Testis (tissue), 2 donors: Measurements from ENCODE around the gene ARHGEF37.

Experiments used
- CTCF ChIP-seq, 3 experiments: fragments of 450-650 bp in 2 of 3; fragments of 200-600 bp in 1 of 3; sonication (generic) in 1 of 3; IDR thresholded peaks; one replicate each; pipeline ENCODE4 v1.5.1; 2016 to 2019; ENCODE audit warnings: antibody characterized with exemption in 3 of 3, mild to moderate bottlenecking in 2 of 3, moderate library complexity in 1 of 3
- POLR2A ChIP-seq: fragments of 450-650 bp; IDR thresholded peaks from one replicate; pipeline ENCODE4 v1.6.1; 2017; ENCODE audit warnings: antibody characterized with exemption, mild to moderate bottlenecking, moderate library complexity

- TF ChIP-seq CTCF (IDR thresholded peaks at IDR 0.05) = no peak
- no peak for TF ChIP-seq POLR2A
These were observed 51.3 kb downstream of the ARHGEF37 start for GRCh38 chr5:149632311-149633251.
